HepG2 (cell line): ENCODE results near the gene POLN.

Experiments used
- ATF1 ChIP-seq: IDR thresholded peaks from 2 replicates; pipeline ENCODE4 v1.6.1; 2016; ENCODE audit warnings: mild to moderate bottlenecking, control low read depth
- CREM ChIP-seq, 2 experiments: sonication (generic) in 1 of 2; formaldehyde crosslinking in 1 of 2; IDR thresholded peaks; 2 replicates each; pipeline versions ENCODE4 v1.4.0 to v1.6.1; 2016 to 2020; ENCODE audit warnings: antibody characterized with exemption in 1 of 2, mild to moderate bottlenecking in 1 of 2, missing genetic modification reagents in 1 of 2
- EZH2 ChIP-seq: conservative IDR thresholded peaks from 2 replicates; pipeline ENCODE4 v1.6.1; 2012; ENCODE audit warnings: mild to moderate bottlenecking, low read depth, low read length, moderate library complexity
- KDM6A ChIP-seq: IDR thresholded peaks from 2 replicates; pipeline ENCODE4 v1.6.1; 2016; ENCODE audit warnings: low read depth
- SIN3A ChIP-seq: IDR thresholded peaks from 2 replicates; pipeline ENCODE4 v1.6.1; 2011; ENCODE audit warnings: low read depth, mild to moderate bottlenecking, control low read depth, low read length, borderline replicate concordance
- TAF1 ChIP-seq: sonication (generic); formaldehyde crosslinking; IDR thresholded peaks from 2 replicates; pipeline ENCODE4 v1.4.0; 2020; ENCODE audit warnings: missing genetic modification reagents
- ZNF724P ChIP-seq: sonication (generic); formaldehyde crosslinking; IDR thresholded peaks from 2 replicates; pipeline ENCODE4 v1.8.0; 2022; ENCODE audit warnings: missing genetic modification reagents, borderline replicate concordance
- ZNF879 ChIP-seq: sonication (generic); formaldehyde crosslinking; IDR thresholded peaks from 2 replicates; pipeline ENCODE4 v1.8.1; 2023; ENCODE audit warnings: missing genetic modification reagents
- TF ChIP-seq, protein P1 (sequence below): sonication (generic); formaldehyde crosslinking; IDR thresholded peaks from 2 replicates; pipeline ENCODE4 v1.5.0; 2020; ENCODE audit warnings: missing genetic modification reagents
- TF ChIP-seq, protein P2 (sequence below): sonication (generic); formaldehyde crosslinking; IDR thresholded peaks from 2 replicates; pipeline ENCODE4 v1.5.0; 2020; ENCODE audit warnings: mild to moderate bottlenecking, missing genetic modification reagents
- TF ChIP-seq, protein P3 (sequence below): sonication (generic); formaldehyde crosslinking; conservative IDR thresholded peaks from 2 replicates; pipeline ENCODE4 v1.4.0; 2020; ENCODE audit warnings: missing genetic modification reagents
- TF ChIP-seq, protein P4 (sequence below): sonication (generic); formaldehyde crosslinking; IDR thresholded peaks from 2 replicates; pipeline ENCODE4 v1.4.0; 2020; ENCODE audit warnings: missing genetic modification reagents
- TF ChIP-seq, protein P5 (sequence below): sonication (generic); formaldehyde crosslinking; IDR thresholded peaks from 2 replicates; pipeline ENCODE4 v1.5.0; 2020; ENCODE audit warnings: mild to moderate bottlenecking, missing genetic modification reagents, moderate library complexity

DNA sequence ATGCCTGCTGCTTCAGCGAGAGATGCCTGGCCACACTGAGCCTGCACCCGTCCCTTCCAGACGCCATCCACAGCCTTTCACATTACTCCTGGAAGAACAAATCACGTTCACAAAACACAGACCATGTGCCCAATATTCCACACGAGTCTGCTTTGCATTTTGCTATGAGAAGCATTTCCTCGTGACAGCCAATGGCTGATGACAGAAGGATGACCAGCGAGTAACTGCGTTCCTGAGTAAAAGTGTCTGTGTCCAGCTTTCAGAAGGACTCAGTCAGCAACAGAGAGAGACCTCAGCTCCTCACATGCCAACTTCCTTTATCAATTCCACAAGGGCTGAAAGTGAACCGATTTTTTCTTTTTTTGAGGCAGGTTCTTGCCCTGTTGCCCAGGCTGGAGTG, 163.3 kb downstream of the POLN start:
- TF ChIP-seq, protein P1, sequence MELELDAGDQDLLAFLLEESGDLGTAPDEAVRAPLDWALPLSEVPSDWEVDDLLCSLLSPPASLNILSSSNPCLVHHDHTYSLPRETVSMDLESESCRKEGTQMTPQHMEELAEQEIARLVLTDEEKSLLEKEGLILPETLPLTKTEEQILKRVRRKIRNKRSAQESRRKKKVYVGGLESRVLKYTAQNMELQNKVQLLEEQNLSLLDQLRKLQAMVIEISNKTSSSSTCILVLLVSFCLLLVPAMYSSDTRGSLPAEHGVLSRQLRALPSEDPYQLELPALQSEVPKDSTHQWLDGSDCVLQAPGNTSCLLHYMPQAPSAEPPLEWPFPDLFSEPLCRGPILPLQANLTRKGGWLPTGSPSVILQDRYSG (CRISPR knock-in tag): no peak
- TF ChIP-seq, protein P2, sequence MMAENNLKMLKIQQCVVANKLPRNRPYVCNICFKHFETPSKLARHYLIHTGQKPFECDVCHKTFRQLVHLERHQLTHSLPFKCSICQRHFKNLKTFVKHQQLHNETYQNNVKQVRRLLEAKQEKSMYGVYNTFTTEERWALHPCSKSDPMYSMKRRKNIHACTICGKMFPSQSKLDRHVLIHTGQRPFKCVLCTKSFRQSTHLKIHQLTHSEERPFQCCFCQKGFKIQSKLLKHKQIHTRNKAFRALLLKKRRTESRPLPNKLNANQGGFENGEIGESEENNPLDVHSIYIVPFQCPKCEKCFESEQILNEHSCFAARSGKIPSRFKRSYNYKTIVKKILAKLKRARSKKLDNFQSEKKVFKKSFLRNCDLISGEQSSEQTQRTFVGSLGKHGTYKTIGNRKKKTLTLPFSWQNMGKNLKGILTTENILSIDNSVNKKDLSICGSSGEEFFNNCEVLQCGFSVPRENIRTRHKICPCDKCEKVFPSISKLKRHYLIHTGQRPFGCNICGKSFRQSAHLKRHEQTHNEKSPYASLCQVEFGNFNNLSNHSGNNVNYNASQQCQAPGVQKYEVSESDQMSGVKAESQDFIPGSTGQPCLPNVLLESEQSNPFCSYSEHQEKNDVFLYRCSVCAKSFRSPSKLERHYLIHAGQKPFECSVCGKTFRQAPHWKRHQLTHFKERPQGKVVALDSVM: no peak
- TF ChIP-seq, protein P3, sequence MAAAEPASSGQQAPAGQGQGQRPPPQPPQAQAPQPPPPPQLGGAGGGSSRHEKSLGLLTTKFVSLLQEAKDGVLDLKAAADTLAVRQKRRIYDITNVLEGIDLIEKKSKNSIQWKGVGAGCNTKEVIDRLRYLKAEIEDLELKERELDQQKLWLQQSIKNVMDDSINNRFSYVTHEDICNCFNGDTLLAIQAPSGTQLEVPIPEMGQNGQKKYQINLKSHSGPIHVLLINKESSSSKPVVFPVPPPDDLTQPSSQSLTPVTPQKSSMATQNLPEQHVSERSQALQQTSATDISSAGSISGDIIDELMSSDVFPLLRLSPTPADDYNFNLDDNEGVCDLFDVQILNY: no peak
- TF ChIP-seq SIN3A (no peak), EZH2 (no peak), ATF1 (CRISPR knock-in tag) (no peak), ZNF724P (CRISPR knock-in tag) (no peak), TAF1 (CRISPR knock-in tag) (no peak), ZNF879 (CRISPR knock-in tag) (no peak), KDM6A (CRISPR knock-in tag) (no peak), CREM (IDR thresholded peaks at IDR 0.05) (no peak), CREM (CRISPR knock-in tag; IDR thresholded peaks at IDR 0.05) (no peak)
- TF ChIP-seq, protein P4, sequence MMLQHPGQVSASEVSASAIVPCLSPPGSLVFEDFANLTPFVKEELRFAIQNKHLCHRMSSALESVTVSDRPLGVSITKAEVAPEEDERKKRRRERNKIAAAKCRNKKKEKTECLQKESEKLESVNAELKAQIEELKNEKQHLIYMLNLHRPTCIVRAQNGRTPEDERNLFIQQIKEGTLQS: no peak
- TF ChIP-seq, protein P5, sequence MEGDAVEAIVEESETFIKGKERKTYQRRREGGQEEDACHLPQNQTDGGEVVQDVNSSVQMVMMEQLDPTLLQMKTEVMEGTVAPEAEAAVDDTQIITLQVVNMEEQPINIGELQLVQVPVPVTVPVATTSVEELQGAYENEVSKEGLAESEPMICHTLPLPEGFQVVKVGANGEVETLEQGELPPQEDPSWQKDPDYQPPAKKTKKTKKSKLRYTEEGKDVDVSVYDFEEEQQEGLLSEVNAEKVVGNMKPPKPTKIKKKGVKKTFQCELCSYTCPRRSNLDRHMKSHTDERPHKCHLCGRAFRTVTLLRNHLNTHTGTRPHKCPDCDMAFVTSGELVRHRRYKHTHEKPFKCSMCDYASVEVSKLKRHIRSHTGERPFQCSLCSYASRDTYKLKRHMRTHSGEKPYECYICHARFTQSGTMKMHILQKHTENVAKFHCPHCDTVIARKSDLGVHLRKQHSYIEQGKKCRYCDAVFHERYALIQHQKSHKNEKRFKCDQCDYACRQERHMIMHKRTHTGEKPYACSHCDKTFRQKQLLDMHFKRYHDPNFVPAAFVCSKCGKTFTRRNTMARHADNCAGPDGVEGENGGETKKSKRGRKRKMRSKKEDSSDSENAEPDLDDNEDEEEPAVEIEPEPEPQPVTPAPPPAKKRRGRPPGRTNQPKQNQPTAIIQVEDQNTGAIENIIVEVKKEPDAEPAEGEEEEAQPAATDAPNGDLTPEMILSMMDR: no peak
